Prostate gland (tissue), 1 donor: ENCODE results near the gene SLC16A13.

Experiments used
- POLR2A ChIP-seq: fragments of 450-650 bp; IDR thresholded peaks from one replicate; pipeline ENCODE4 v1.6.1; 2016; ENCODE audit warnings: antibody characterized with exemption, mild to moderate bottlenecking
- POLR2AphosphoS5 ChIP-seq: sonication (generic); formaldehyde crosslinking; IDR thresholded peaks from one replicate; pipeline ENCODE4 v1.6.1; 2017; ENCODE audit warnings: antibody characterized with exemption

- TF ChIP-seq POLR2A (peak; percentile 55), POLR2AphosphoS5 (no peak)
These were observed 20.5 kb upstream of the SLC16A13 start for GRCh38 chr17:7014995-7015958.
